ENCODE results near the gene MIF.

DNA sequence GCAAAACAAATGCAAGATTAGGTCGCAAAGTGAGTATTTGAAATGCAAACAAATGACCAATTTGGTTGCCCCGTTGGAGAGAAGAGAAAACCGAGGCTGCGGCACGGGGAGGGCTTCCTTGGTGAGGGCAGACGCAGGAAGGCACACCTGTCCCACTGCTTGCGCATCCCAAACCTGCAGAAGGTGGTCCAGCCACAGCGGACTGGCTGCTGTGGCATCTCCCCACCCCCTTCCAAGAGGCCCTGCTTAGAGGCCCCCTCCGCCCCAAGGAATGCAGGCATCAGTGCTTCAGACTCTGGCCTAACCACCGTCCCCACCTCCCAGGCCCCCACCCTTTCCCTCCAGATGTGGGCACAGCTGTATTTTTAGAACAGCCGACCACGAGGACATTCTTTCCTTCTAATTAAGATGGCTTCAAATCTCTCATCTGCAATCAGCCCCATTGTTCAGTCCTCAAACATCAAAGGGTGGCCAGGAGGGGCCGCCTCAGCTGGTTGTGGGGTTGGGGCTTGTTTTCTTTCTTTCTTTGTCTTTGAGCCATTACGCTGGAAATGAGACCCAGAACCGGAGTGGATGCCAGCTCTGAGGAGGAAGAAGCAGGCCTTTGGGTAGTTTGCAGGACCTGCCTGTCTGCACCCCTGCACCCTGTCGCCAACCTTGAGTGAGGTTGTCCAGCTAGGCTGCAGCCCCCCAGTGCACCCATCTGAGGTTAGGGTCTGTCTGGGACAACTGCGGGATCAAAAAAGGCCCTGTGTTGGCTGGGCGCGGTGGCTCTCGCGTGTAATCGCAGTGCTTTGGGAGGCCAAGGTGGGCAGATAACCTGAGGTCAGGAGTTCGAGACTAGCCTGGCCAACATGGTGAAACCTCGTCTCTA, 46.0 kb upstream of the MIF start:
- no peak for TF ChIP-seq JUND (IDR thresholded peaks at IDR 0.05)
- TF ChIP-seq, protein P1, sequence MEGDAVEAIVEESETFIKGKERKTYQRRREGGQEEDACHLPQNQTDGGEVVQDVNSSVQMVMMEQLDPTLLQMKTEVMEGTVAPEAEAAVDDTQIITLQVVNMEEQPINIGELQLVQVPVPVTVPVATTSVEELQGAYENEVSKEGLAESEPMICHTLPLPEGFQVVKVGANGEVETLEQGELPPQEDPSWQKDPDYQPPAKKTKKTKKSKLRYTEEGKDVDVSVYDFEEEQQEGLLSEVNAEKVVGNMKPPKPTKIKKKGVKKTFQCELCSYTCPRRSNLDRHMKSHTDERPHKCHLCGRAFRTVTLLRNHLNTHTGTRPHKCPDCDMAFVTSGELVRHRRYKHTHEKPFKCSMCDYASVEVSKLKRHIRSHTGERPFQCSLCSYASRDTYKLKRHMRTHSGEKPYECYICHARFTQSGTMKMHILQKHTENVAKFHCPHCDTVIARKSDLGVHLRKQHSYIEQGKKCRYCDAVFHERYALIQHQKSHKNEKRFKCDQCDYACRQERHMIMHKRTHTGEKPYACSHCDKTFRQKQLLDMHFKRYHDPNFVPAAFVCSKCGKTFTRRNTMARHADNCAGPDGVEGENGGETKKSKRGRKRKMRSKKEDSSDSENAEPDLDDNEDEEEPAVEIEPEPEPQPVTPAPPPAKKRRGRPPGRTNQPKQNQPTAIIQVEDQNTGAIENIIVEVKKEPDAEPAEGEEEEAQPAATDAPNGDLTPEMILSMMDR (IDR thresholded peaks at IDR 0.05; ENCODE audit: low read depth, low read length, missing input control) = no peak
- no peak for TF ChIP-seq EGR1 (IDR thresholded peaks at IDR 0.05; ENCODE audit: low read depth in 2 of 2)
- TF ChIP-seq RAD21 (IDR thresholded peaks at IDR 0.05) = no peak
- no peak for TF ChIP-seq YY1 (IDR thresholded peaks at IDR 0.05)

All from liver (tissue), 3 donors.